RWPE2 (cell line): ENCODE measurements around the gene BRCA2.
"Not testable (repeated sequence)": the region's sequence is repeated elsewhere in the genome, so short reads cannot be mapped to it uniquely, and the experiment has no call there.

Source experiments
- ATAC-seq: fragments of 200-7000 bp; cut with Tn5 transposase; 3 replicates; pipeline ENCODE4 v1.9.1; 2021; ENCODE audit warnings: low read depth
- DNase-seq: peaks from one replicate; pipeline ENCODE4 v3.0.0-alpha.2; 2020; ENCODE audit warnings: low spot score
- H3K27ac ChIP-seq: fragments of 450-650 bp; 2 replicates; pipeline ENCODE4 v1.5.1; 2017; ENCODE audit warnings: mild to moderate bottlenecking; ENCODE audit not compliant: poor library complexity, severe bottlenecking
- H3K27me3 ChIP-seq: fragments of 250-450 bp; sonication (Bioruptor Pico); 2 replicates; pipeline ENCODE4 v1.5.1; 2021; ENCODE audit warnings: mild to moderate bottlenecking, moderate library complexity; ENCODE audit not compliant: insufficient read depth, poor library complexity, severe bottlenecking
- H3K36me3 ChIP-seq: fragments of 250-450 bp; sonication (Bioruptor Pico); 2 replicates; pipeline ENCODE4 v1.5.1; 2020; ENCODE audit warnings: low read depth, mild to moderate bottlenecking, moderate library complexity
- H3K4me1 ChIP-seq: fragments of 250-450 bp; sonication (Bioruptor Pico); 2 replicates; pipeline ENCODE4 v1.5.1; 2021; ENCODE audit warnings: mild to moderate bottlenecking, moderate library complexity; ENCODE audit not compliant: insufficient read depth, poor library complexity, severe bottlenecking
- H3K4me3 ChIP-seq: fragments of 250-450 bp; sonication (Bioruptor Pico); 2 replicates; pipeline ENCODE4 v1.5.1; 2021; ENCODE audit warnings: mild to moderate bottlenecking, moderate library complexity; ENCODE audit not compliant: severe bottlenecking
- H3K9me3 ChIP-seq: fragments of 250-450 bp; sonication (Bioruptor Pico); 2 replicates; pipeline ENCODE4 v1.5.1; 2021; ENCODE audit warnings: mild to moderate bottlenecking, moderate library complexity; ENCODE audit not compliant: severe bottlenecking
- CTCF ChIP-seq: fragments of 450-650 bp; IDR thresholded peaks from one replicate; pipeline ENCODE4 v1.5.1; 2017; ENCODE audit warnings: mild to moderate bottlenecking, moderate library complexity; ENCODE audit not compliant: poor library complexity, severe bottlenecking

The BRCA2 gene

GRCh38 chr13:32334671-32335070 lies 19.4 kb downstream of the BRCA2 start:
- no peak for TF ChIP-seq CTCF
- peaks cover 77% of the 10 kb centered on the region for H3K36me3 ChIP-seq

GRCh38 chr13:32340914-32341313 lies 25.6 kb downstream of the BRCA2 start:
- no peak for DNase-seq
- H3K4me3 ChIP-seq: no peak overlapping the region
- no peak overlapping the region for H3K27ac ChIP-seq
- no peaks in the 10 kb centered on the region for H3K4me1 ChIP-seq
- H3K27me3 ChIP-seq: no peaks in the 10 kb centered on the region
- peaks cover 35% of the 10 kb centered on the region for H3K36me3 ChIP-seq
- no peak for TF ChIP-seq CTCF
- H3K9me3 ChIP-seq: no peaks in the 10 kb centered on the region
- ATAC-seq: no peak

More at GRCh38 chr13:32334671-32335070, 19.4 kb downstream of the BRCA2 start:
- H3K27ac ChIP-seq: no peak overlapping the region
- ATAC-seq (no peak), DNase-seq (no peak)
- no peaks in the 10 kb centered on the region for H3K9me3 ChIP-seq
- peaks cover 8% of the 10 kb centered on the region for H3K4me1 ChIP-seq
- no peaks in the 10 kb centered on the region for H3K27me3 ChIP-seq
- H3K4me3 ChIP-seq: no peak overlapping the region

DNA sequence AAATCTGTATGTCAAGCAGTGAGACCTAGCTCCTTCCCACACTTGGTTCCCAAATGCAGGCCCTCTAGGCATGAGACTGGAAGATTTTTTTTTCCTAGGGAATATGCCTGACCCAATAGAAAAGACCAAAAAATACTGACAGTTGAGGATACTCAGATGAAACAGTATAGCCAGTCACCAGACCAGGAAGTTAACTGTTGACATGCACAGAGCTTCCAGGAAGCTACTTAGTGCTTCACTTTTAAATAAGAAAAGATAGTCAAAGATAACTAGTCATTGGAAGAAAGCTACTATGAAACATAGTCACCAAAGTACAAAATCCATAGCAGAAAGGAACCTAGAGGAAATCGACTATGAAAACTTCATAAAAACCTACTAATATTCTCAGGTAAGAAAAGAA lies 32.3 kb downstream of the BRCA2 start:
- DNase-seq (no peak), ATAC-seq (no peak)
- no peaks in the 10 kb centered on the region for H3K9me3 ChIP-seq
- no peaks in the 10 kb centered on the region for H3K27me3 ChIP-seq
- peaks cover 66% of the 10 kb centered on the region for H3K36me3 ChIP-seq
- H3K4me1 ChIP-seq: no peaks in the 10 kb centered on the region
- no peak overlapping the region for H3K27ac ChIP-seq
- H3K4me3 ChIP-seq: no peak overlapping the region
- TF ChIP-seq CTCF: no peak

DNA sequence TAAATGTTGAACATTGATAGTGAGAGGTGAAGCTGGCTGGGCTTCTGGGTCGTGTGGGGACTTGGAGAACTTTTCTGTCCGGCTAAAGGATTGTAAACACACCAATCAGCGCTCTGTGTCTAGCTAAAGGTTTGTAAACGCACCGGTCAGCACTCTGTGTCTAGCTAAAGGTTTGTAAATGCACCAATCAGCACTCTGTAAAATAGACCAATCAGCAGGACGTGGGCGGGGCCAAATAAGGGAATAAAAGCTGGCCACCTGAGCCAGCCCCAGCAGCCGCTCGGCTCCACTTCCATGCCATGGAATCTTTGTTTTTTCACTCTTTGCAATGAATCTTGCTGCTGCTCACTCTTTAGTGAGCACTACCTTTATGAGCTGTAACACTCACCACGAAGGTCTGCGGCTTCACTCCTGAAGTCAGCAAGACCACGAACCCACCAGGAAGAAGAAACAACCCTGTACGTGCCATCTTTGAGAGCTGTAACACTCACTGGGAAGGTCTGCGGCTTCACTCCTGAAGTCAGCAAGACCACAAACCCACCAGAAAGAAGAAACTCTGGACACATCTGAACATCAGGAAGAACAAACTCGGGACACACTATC lies 35.6 kb downstream of the BRCA2 start:
- not testable (repeated sequence) for H3K9me3 ChIP-seq, H3K27me3 ChIP-seq, H3K4me3 ChIP-seq, ATAC-seq, H3K4me1 ChIP-seq, H3K27ac ChIP-seq, DNase-seq
- peaks cover 67% of the 10 kb centered on the region for H3K36me3 ChIP-seq

GRCh38 chr13:32354040-32354439 lies 38.7 kb downstream of the BRCA2 start:
- Histone ChIP-seq H3K27ac (no peak overlapping the region), H3K27me3 (no peaks in the 10 kb centered on the region), H3K36me3 (peaks cover 59% of the 10 kb centered on the region), H3K4me1 (no peaks in the 10 kb centered on the region), H3K4me3 (no peak overlapping the region), H3K9me3 (no peaks in the 10 kb centered on the region)
- no peak for TF ChIP-seq CTCF
- ATAC-seq: no peak
- DNase-seq: no peak

- not testable (repeated sequence) for H3K9me3 ChIP-seq, H3K27ac ChIP-seq, DNase-seq, H3K27me3 ChIP-seq, ATAC-seq, H3K4me3 ChIP-seq, H3K4me1 ChIP-seq
- peaks cover 58% of the 10 kb centered on the region for H3K36me3 ChIP-seq
These were observed 40.6 kb downstream of the BRCA2 start for GRCh38 chr13:32355935-32356334.
